ENCODE data around the gene ZNF668. TPM values are rescaled to one million over a fixed set of nuclear protein-coding genes. Genes with fewer than 3 reads are reported as not detected.

ZNF668 gene
- total RNA-seq, 1 donor from 2014 or later = 5.4 TPM

DNA sequence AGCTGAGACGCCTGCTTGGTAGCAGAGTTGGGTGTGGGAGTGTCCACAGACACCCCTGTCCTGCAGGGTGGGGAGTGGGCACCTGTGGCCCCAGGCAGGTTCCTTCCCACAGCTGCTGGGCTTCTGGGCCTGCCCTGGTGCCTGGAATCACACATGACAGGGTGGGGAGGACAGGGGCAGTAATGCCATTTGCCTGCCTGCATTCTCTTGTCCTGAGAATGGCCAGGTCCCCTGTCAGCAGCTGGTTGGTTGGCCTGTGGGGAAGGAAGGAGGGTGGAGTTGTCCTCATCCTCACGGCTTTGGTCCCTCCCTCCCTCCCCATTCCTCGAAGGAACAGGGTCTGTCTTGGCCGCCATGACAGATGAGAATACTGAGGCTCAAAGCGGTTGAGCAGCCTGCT is 9.5 kb upstream of the ZNF668 start:
- no peak overlapping the region for H3K27ac ChIP-seq
- no peaks in the 10 kb centered on the region for H3K9me3 ChIP-seq
- no peaks in the 10 kb centered on the region for H3K27me3 ChIP-seq
- H3K36me3 ChIP-seq = peaks cover 0 to 63% of the 10 kb centered on the region in 2 donors
- DNase-seq (ENCODE audit: extremely low spot score in 2 of 2) = no peak
- H3K4me3 ChIP-seq = no peak overlapping the region
- peaks cover 13% of the 10 kb centered on the region for H3K4me1 ChIP-seq
- intact Hi-C loops (cut with DNase I) = loop anchor here (5.0 to 10.0 kb wide), 2 partner anchors 51 to 61 kb away; partner anchors contain the start of gene STX4
- TF ChIP-seq CTCF (IDR thresholded peaks at IDR 0.05) (no peak), POLR2A (IDR thresholded peaks at IDR 0.05) (no peak), POLR2AphosphoS5 (IDR thresholded peaks at IDR 0.05; ENCODE audit: insufficient read depth in 1 of 2, low read depth in 1 of 2) (no peak)

- peaks cover 13% of the 10 kb centered on the region for H3K4me1 ChIP-seq
- H3K27ac ChIP-seq = no peak overlapping the region
- H3K4me3 ChIP-seq = no peak overlapping the region
- DNase-seq (ENCODE audit: extremely low spot score in 2 of 2) = no peak
- H3K36me3 ChIP-seq = peaks cover 0 to 68% of the 10 kb centered on the region in 2 donors
- intact Hi-C loops (cut with DNase I) = loop anchor here (5.0 to 10.0 kb wide), 2 partner anchors 51 to 62 kb away; partner anchors contain the start of gene STX4
- H3K9me3 ChIP-seq = no peaks in the 10 kb centered on the region
- no peak for TF ChIP-seq POLR2A (IDR thresholded peaks at IDR 0.05)
- no peak for TF ChIP-seq CTCF (IDR thresholded peaks at IDR 0.05)
- TF ChIP-seq POLR2AphosphoS5 (IDR thresholded peaks at IDR 0.05; ENCODE audit: insufficient read depth in 1 of 2, low read depth in 1 of 2) = no peak
- no peaks in the 10 kb centered on the region for H3K27me3 ChIP-seq
Measured at GRCh38 chr16:31083081-31083480, 9.0 kb upstream of the ZNF668 start.

GRCh38 chr16:31082368-31083045 is 8.5 kb upstream of the ZNF668 start:
- Histone ChIP-seq H3K9me3 (no peaks in the 10 kb centered on the region), H3K27me3 (no peaks in the 10 kb centered on the region), H3K36me3 (peaks cover 0 to 72% of the 10 kb centered on the region in 2 donors), H3K4me1 (peaks cover 13% of the 10 kb centered on the region), H3K4me3 (no peak overlapping the region), H3K27ac (no peak overlapping the region)
- no peak for DNase-seq (ENCODE audit: extremely low spot score in 2 of 2)
- no peak for TF ChIP-seq CTCF (IDR thresholded peaks at IDR 0.05)
- no peak for TF ChIP-seq POLR2A (IDR thresholded peaks at IDR 0.05)
- no peak for TF ChIP-seq POLR2AphosphoS5 (IDR thresholded peaks at IDR 0.05; ENCODE audit: insufficient read depth in 1 of 2, low read depth in 1 of 2)
- intact Hi-C loops (cut with DNase I) = loop anchor here (5.0 to 10.0 kb wide), 2 partner anchors 50 to 62 kb away; partner anchors contain the start of gene STX4

DNA sequence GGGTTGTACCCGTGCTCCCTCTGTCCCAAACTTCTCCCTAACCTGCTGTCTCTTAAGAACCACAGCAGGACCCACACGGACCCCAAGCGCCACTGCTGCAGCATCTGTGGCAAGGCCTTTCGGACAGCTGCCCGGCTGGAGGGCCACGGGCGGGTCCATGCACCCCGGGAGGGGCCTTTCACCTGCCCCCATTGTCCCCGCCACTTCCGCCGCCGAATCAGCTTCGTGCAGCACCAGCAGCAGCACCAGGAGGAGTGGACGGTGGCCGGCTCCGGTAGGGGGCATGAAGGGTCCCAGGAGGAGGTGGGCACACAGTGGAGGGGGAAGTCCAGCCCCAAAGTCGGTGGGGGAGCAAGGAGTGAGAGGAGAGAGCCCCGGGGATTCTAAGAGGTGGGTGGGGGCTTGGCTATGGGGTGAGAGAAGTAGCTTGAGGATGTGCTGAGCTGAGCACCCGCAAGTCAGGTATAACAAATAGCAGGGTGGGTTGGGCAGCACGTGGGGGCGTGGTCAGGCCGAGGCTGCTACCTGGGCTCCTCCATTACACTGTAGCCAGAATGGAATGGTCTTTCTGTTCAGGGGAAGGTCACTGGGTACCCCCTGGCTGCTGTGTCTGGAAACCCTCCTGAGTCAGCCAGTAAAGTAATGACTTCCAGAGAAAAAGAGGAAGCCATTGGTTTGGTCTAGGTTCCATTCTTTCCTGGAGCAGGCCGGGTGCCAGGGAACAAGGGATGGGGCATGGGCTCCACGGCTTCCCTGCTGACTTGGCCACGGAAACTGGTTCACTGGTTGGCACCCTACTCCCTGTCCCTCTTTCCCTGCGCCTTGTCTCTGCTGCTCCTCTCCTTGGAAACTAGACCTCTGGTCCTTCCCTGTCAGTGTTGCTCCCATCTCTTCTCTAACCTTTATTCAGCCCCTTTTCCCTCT is 7.7 kb upstream of the ZNF668 start:
- H3K27ac ChIP-seq = no peak overlapping the region
- H3K9me3 ChIP-seq = no peaks in the 10 kb centered on the region
- no peak for DNase-seq (ENCODE audit: extremely low spot score in 2 of 2)
- intact Hi-C loops (cut with DNase I) = loop anchor here (5.0 to 10.0 kb wide), 2 partner anchors 49 to 63 kb away; partner anchors contain the start of gene STX4
- H3K36me3 ChIP-seq = peaks cover 0 to 77% of the 10 kb centered on the region in 2 donors
- no peak overlapping the region for H3K4me3 ChIP-seq
- no peaks in the 10 kb centered on the region for H3K27me3 ChIP-seq
- TF ChIP-seq POLR2AphosphoS5 (IDR thresholded peaks at IDR 0.05; ENCODE audit: insufficient read depth in 1 of 2, low read depth in 1 of 2) = no peak
- no peak for TF ChIP-seq CTCF (IDR thresholded peaks at IDR 0.05)
- no peak for TF ChIP-seq POLR2A (IDR thresholded peaks at IDR 0.05)
- H3K4me1 ChIP-seq = peaks cover 13% of the 10 kb centered on the region
